Measurements from ENCODE around the gene MORN1. TPM values are rescaled to one million over a fixed set of nuclear protein-coding genes. Genes with fewer than 3 reads are reported as not detected.

Gene MORN1
- polyA plus RNA-seq, 1 donor (not counting 4 experiments of a cell fraction or from before 2014, with no cell fraction given): 2.1 TPM

DNA sequence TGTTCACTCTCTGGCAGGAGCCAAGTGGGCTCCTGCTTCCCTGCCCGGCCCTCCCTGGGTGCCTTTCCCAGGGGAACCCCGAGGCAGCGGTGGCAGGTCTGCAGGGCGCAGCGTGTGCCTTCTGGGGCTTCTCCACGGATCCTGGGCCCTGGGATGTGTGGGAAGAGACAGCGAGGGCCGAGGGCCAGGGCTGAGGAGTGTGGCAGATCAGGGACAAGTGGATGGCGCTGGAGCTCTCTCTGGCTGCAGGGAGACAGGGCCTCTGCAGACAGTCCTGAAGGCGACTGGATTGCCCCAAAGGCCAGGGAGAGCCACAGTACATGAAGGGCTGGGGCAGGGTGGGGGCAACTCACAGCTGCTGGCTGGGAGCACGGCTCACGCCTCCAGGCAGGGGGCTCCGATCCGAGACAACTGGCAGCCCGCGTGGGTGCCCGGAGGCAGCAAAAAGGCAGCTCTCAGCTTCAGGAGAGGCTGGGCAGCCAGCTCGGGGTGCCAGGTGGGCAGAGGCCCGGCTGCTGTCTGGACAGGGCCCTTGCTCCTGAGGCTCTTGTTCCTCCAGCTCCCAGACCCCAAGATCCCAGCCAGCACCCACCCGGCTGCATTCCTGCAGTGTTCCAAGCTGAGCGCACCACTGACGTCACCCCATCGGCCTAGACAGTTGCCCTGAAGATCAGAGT, 16.0 kb downstream of the MORN1 start:
- Histone ChIP-seq H3K9me3 (ENCODE audit: control insufficient read depth, low read depth, low read length) (no peaks in the 10 kb centered on the region), H3K36me3 (ENCODE audit: control insufficient read depth in 2 of 2, extremely low read depth in 1 of 2, insufficient read depth in 2 of 2, low read length in 2 of 2) (no peaks in the 10 kb centered on the region), H3K27ac (ENCODE audit: control insufficient read depth, insufficient read depth, low read length) (no peak overlapping the region), H2AFZ (ENCODE audit: control insufficient read depth, low read length) (no peak overlapping the region), H3K79me2 (ENCODE audit: control insufficient read depth, insufficient read depth, low read length) (no peaks in the 10 kb centered on the region), H3K27me3 (ENCODE audit: control insufficient read depth, extremely low read depth, insufficient read depth, low read length) (peaks cover 25% of the 10 kb centered on the region), H4K20me1 (ENCODE audit: control insufficient read depth, extremely low read depth, insufficient read depth, low read length) (no peaks in the 10 kb centered on the region), H3K4me2 (ENCODE audit: control insufficient read depth, extremely low read depth, insufficient read depth, low read depth, low read length) (no peak overlapping the region), H3K4me1 (ENCODE audit: control insufficient read depth, extremely low read depth, insufficient read depth, low read length) (no peaks in the 10 kb centered on the region), H3K4me3 (ENCODE audit: control insufficient read depth in 2 of 3, extremely low read depth in 1 of 3, insufficient read depth in 2 of 3, low read depth in 1 of 3, low read length in 3 of 3) (no peak overlapping the region), H3K9ac (ENCODE audit: control insufficient read depth, extremely low read depth, insufficient read depth, low read length) (no peak overlapping the region), H3K9me1 (ENCODE audit: control insufficient read depth, extremely low read depth, insufficient read depth, low read length) (no peaks in the 10 kb centered on the region)
- dilution Hi-C loops (cut with MboI; ENCODE audit: extremely low pct_ligation_motif_present, low sequenced_read_pairs): no loop called here
- DNase-seq (ENCODE audit: low read depth, low spot score): no peak
- no peak for TF ChIP-seq EZH2 (IDR thresholded peaks at IDR 0.05; ENCODE audit: low read length)
- TF ChIP-seq, protein P1, sequence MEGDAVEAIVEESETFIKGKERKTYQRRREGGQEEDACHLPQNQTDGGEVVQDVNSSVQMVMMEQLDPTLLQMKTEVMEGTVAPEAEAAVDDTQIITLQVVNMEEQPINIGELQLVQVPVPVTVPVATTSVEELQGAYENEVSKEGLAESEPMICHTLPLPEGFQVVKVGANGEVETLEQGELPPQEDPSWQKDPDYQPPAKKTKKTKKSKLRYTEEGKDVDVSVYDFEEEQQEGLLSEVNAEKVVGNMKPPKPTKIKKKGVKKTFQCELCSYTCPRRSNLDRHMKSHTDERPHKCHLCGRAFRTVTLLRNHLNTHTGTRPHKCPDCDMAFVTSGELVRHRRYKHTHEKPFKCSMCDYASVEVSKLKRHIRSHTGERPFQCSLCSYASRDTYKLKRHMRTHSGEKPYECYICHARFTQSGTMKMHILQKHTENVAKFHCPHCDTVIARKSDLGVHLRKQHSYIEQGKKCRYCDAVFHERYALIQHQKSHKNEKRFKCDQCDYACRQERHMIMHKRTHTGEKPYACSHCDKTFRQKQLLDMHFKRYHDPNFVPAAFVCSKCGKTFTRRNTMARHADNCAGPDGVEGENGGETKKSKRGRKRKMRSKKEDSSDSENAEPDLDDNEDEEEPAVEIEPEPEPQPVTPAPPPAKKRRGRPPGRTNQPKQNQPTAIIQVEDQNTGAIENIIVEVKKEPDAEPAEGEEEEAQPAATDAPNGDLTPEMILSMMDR (optimal IDR thresholded peaks at IDR 0.05 in 1 of 3, IDR thresholded peaks at IDR 0.05 in 1 of 3, conservative IDR thresholded peaks at IDR 0.05 in 1 of 3; ENCODE audit: extremely low read depth in 1 of 3, insufficient read depth in 2 of 3, low read length in 3 of 3): no peak
- FAIRE-seq: no peak

- Histone ChIP-seq H3K27ac (ENCODE audit: control insufficient read depth, insufficient read depth, low read length) (no peak overlapping the region), H3K36me3 (ENCODE audit: control insufficient read depth in 2 of 2, extremely low read depth in 1 of 2, insufficient read depth in 2 of 2, low read length in 2 of 2) (no peaks in the 10 kb centered on the region), H3K9me3 (ENCODE audit: control insufficient read depth, low read depth, low read length) (no peaks in the 10 kb centered on the region), H3K4me1 (ENCODE audit: control insufficient read depth, extremely low read depth, insufficient read depth, low read length) (no peaks in the 10 kb centered on the region), H3K9ac (ENCODE audit: control insufficient read depth, extremely low read depth, insufficient read depth, low read length) (no peak overlapping the region), H3K4me3 (ENCODE audit: control insufficient read depth in 2 of 3, extremely low read depth in 1 of 3, insufficient read depth in 2 of 3, low read depth in 1 of 3, low read length in 3 of 3) (no peak overlapping the region), H3K27me3 (ENCODE audit: control insufficient read depth, extremely low read depth, insufficient read depth, low read length) (peaks cover 25% of the 10 kb centered on the region), H3K4me2 (ENCODE audit: control insufficient read depth, extremely low read depth, insufficient read depth, low read depth, low read length) (no peak overlapping the region), H3K9me1 (ENCODE audit: control insufficient read depth, extremely low read depth, insufficient read depth, low read length) (no peaks in the 10 kb centered on the region), H4K20me1 (ENCODE audit: control insufficient read depth, extremely low read depth, insufficient read depth, low read length) (no peaks in the 10 kb centered on the region), H3K79me2 (ENCODE audit: control insufficient read depth, insufficient read depth, low read length) (no peaks in the 10 kb centered on the region), H2AFZ (ENCODE audit: control insufficient read depth, low read length) (no peak overlapping the region)
- DNase-seq (ENCODE audit: low read depth, low spot score) (no peak), FAIRE-seq (no peak)
- no peak for TF ChIP-seq EZH2 (IDR thresholded peaks at IDR 0.05; ENCODE audit: low read length)
- TF ChIP-seq, protein P1 (optimal IDR thresholded peaks at IDR 0.05 in 1 of 3, IDR thresholded peaks at IDR 0.05 in 1 of 3, conservative IDR thresholded peaks at IDR 0.05 in 1 of 3; ENCODE audit: extremely low read depth in 1 of 3, insufficient read depth in 2 of 3, low read length in 3 of 3): no peak
- dilution Hi-C loops (cut with MboI; ENCODE audit: extremely low pct_ligation_motif_present, low sequenced_read_pairs): no loop called here
Observed at GRCh38 chr1:2374252-2375155, 16.9 kb downstream of the MORN1 start.
